A673 (cell line): ENCODE measurements around the gene DCP1B.

Experiments used
- CTCF ChIP-seq: fragments of 300-800, 200-600 bp; sonication (generic); conservative IDR thresholded peaks from 2 replicates; pipeline ENCODE4 v1.5.1; 2017; ENCODE audit warnings: low read depth, mild to moderate bottlenecking, antibody characterized with exemption, low read length, moderate library complexity, mixed read lengths
- EZH2 ChIP-seq: fragments of 200-600 bp; sonication (generic); IDR thresholded peaks from 2 replicates; pipeline ENCODE4 v1.6.1; 2017; ENCODE audit warnings: borderline replicate concordance, low read depth, mild to moderate bottlenecking, mixed read lengths, antibody characterized with exemption, low read length; ENCODE audit not compliant: poor library complexity, severe bottlenecking

- TF ChIP-seq CTCF (no peak), EZH2 (no peak)
Observed at GRCh38 chr12:1911598-1912575, 92.4 kb downstream of the DCP1B start.
